ENCODE data around the gene BANF1.

GRCh38 chr11:66002648-66003225, 434 bp downstream of the BANF1 start:
- TF ChIP-seq REST (IDR thresholded peaks at IDR 0.05; ENCODE audit: insufficient read depth in 1 of 2, low read depth in 2 of 2, low read length in 2 of 2), result no peak
- TF ChIP-seq POLR2AphosphoS5 (IDR thresholded peaks at IDR 0.05; ENCODE audit: low read depth, low read length), result no peak

Data from PFSK-1 (cell line).